GM21423 (cell line): ENCODE measurements around the gene ZNHIT2.
"Not testable (repeated sequence)": the region's sequence is repeated elsewhere in the genome, so short reads cannot be mapped to it uniquely, and the experiment has no call there.

Experiments used
- ATAC-seq: cut with Tn5 transposase; IDR thresholded peaks from one replicate; pipeline ENCODE4 v1.9.1; 2021; ENCODE audit warnings: mild to moderate bottlenecking, moderate library complexity; ENCODE audit not compliant: unreplicated experiment

ZNHIT2 gene

DNA sequence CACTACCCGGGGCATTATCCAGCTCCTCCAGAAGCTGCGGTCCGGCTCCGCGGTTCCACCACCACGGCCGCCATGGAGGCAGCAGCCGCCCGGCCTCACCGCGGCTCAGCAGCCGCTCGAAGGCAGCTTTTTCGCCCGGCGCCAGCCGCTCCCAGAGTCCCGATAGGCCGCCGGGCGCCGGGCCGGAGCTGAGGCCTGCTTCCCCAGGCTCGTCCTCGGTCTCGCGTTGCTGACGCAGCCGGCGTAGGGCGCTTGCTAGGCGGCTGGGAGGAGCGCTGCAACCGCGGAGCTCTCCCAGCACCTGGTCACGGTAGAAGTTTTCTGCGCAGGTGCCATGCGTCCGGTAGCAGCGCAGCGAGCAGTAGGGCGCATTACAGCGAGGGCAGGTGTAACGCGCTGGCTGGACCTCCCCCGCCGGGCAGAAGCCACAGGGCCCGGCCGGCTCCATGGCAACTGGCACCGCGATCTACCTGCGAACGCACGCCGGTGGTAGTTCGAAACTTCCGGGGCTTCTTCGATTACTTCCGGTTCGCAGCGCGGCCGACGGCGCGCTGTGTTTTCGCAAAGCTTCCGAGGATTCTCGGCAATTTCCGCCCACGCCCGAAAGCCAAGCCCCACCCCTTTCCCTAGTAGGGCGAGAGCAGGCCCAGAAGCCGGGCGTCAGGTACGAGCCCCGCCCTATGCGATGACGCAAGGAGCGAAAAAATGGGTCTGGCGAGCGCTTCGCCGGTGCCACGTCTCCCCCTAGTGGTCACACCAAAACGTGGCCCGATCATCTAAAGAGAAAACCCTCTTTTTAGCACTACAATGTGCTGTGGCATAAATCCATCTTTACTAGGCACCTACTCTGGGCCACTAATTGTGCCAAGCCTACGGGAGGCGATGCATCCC is at the start of gene ZNHIT2:
Gene ZNHIT2 (minus strand): TSS at position 496 of the 891 bp plus-strand sequence. CDS start 48 bp downstream, at position 448.
- peak; percentile 56 for ATAC-seq

DNA sequence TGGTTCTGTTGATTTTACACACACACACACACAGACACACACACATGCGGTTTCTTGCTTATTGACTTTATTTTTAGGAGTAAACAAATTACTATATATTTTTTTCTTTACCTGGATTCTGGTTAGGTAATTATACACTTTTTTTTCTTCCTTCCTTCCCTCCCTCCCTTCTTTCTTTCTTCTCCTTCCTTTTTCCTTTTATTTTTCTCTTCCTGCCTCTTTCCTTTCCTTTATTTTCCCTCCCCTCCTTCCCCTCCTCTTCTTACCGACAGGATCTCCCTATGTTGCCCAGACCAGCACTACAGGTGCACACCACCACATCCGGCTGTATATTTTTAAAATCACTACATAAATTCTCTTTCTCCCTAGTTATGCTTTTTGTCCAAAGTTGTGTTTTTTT is 49.4 kb upstream of the ZNHIT2 start:
- no peak for ATAC-seq

DNA sequence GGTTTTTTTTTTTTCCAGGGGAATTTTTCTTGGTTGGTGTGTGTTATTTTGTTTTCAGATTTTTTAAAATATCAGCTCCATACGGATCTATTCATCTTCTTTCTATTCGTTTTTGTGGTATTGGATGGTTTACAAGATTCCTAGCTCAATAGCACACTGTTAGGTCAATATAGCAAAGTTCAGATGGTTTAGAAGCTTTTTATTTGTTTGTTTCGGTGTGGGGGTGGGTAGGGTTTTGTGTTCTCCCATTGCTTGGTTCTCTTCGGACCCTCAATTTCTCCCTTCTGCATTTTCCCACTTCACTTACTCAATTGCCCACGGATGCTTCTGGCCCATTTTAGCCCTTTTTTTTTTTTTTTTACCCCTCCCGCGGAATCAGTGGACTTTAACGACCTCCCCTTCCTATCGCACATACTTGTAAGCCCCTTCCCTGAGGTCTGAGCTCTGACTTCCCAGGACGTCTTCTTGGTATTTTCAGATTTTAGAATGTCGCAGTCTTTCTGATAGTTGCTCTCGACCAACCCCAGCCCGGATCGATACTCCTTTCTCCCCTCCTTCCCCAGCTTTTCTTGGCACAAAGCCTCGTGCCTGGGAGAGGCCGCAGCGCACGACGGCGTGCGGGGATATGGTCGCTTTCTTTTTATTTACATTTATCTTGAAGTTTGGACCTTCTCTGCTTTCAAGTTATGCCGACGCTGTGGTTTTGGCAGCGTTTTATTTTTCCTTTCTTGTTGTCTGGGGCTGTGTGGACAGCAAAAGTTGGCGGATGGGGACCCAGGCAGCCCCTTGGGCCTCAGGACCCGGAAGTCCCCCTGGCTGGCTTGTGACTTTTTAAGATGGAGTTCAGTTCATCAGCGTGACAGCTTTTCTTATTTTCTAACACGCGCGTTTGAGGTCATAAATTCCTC is 48.2 kb upstream of the ZNHIT2 start:
- no peak for ATAC-seq

- ATAC-seq, result no peak
Measured at GRCh38 chr11:65163684-65164083, 46.2 kb upstream of the ZNHIT2 start.

- no peak for ATAC-seq
Measured at GRCh38 chr11:65160643-65161042, 43.1 kb upstream of the ZNHIT2 start.

DNA sequence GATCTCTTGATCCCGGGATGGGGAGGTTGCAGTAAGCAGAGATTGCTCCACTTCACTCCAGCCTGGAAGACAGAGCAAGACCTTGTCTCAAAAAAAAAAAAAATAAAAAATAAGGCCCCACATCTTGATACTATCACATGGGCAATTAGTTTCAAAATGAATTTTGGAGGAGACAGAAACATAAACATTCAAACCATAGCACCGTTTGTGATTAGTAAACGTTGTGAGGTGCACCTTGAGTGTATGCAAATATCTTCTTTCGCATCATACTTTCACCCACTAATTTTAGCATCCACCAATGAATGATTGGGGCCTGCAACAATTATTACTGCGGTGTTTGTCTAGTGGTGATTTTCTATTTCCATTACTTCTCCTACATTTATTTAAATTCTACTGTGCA is 41.5 kb upstream of the ZNHIT2 start:
- no peak for ATAC-seq

DNA sequence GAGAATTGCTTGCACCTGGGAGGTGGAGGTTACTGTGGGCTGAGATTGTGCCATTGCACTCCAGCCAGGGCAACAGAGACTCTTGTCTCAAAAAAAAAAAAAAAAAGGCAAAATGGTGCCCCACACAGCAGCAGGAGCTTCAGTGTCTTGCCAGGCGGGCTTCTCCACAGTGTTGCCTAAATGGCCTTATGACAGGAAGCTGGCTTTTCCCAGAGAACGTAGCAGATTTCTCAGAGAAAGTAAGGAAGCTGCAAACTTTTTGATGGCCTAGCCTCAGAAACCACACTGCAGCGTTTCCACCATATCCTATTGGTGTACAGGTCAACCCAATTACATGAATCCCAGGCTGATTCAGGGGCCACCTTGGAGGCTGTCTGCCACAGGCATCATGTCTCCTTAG is 39.8 kb upstream of the ZNHIT2 start:
- no peak for ATAC-seq

DNA sequence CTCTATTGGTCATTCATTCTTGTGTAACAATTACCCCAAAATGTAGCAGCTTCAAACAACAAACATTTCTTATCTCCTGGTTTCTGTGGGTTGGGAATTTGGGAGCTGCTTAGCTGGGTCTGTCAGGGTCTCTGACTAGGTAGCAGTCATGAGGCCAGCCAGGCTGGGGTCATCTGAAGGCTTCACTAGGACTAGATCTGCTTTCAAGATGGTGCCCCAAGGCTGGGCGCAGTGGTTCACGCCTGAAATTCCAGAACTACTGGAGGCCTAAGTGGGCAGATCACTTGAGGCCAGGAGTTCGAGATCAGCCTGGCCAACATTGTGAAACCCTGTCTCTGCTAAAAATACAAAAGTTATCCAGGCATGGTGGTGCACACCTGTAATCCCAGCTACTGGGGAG is 39.4 kb upstream of the ZNHIT2 start:
- ATAC-seq, result no peak

DNA sequence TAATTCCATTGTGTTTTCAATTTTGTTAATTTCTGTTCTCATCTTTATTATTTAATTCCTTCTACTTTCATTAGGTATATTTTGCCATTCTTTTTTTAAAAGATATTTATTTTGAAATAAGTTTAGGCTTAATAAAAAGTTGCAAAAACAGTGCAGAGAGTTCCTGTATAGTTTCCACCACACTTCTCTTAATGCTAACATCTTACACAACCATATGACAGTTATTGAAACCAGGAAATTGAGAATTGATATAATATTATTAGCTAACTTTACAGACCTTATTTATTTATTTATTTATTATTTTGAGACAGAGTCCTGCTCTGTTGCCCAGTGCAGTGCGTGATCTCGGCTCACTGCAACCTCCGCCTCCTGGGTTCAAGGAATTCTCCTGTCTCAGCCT is 38.8 kb upstream of the ZNHIT2 start:
- no peak for ATAC-seq

GRCh38 chr11:65152122-65152521 is 34.6 kb upstream of the ZNHIT2 start:
- no peak for ATAC-seq

DNA sequence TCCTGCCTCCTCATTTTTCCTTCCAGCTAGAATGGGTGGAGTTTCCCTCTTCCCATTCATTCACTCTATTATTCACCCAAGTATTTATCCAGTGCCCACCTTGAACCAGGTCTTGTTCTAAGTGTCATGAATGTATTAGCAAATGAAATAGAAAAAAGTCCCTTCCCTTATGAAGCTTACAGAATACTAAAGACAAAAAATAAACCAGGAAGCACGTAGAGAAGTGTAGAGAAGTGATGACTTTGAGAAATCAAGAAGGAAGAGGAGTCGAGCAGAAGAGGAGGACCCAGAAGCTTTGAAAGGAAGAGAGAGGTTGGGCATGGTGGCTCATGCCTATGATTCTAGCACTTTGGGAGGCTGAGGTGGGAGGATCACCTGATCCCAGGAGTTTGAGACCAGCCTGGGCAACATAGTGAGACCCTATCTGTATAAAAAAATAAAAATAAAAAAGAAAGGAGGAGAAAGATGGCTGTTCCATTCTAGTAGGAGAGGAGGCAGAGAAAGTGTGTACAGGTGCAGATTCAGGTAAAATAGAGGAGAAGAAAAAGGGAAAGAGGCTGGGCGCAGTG is 33.9 kb upstream of the ZNHIT2 start:
- no peak for ATAC-seq

- ATAC-seq, result no peak
Measured at GRCh38 chr11:65150509-65151299, 33.2 kb upstream of the ZNHIT2 start.

DNA sequence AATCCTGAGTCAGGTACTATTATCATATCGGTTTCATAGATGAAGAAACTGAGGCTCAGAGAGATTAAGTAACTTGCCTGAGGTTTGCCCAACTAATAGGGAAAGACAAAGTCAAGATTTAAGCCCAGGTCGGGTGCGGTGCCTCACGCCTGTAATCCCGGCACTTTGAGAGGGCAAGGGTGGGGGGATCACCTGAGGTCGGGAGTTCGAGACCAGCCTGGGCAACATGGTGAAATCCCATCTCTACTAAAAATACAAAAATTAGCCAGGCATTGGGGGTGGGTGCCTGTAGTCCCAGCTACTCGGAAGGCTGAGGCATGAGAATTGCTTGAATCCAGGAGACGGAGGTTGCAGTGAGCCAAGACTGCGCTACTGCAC is 32.6 kb upstream of the ZNHIT2 start:
- ATAC-seq, result not testable (repeated sequence)

DNA sequence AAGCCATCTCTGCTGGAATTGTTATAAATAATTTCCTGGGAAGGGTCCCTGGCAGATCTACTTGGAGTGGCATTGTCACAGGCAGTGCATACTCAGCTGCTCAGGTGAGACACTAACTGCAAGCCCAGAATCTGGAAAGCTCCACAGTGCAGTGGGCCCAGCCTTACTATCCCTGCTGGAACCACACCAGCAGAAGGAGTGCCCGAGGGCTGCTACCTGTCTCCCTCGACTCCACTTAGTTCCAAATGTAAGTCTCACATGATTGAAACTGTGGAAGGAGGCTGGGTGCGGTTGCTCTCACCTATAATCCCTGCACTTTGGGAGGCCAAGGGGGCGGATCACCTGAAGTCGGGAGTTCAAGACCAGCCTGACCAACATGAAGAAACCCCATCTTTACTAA is 31.2 kb upstream of the ZNHIT2 start:
- no peak for ATAC-seq

- ATAC-seq, result no peak
Measured at GRCh38 chr11:65147352-65148075, 30.0 kb upstream of the ZNHIT2 start.

DNA sequence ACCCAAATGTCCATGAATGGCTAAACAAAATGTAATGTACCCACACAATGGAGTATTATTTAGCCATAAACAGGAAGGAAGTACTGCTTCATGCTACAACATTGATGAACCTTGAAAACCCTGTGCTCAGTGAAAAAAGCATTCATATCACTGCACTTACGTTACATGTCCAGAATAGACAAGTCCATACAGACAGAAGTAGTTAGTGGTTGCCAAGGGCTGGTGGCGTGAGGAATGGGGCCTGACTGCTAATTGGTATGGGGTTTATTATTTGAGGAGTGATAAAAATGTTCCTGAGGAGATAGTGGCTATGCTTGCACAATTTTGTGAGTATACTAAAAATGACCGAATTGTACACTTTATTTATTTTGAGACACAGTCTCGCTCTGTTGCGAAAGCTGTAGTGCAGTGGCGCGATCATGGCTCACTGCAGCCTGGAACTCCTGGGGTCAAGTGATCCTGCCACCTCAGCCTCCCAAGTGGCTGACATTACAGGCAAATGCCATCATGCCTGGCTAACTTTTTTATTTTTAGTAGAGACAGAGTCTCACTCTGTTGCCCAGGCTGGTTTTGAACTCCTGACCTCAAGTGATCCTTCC is 24.5 kb upstream of the ZNHIT2 start:
- no peak for ATAC-seq

- no peak for ATAC-seq
Measured at GRCh38 chr11:65136515-65137096, 19.1 kb upstream of the ZNHIT2 start.

- ATAC-seq, result no peak
Measured at GRCh38 chr11:65135633-65136145, 18.2 kb upstream of the ZNHIT2 start.
